Tibial nerve (tissue), 4 donors: ENCODE results near the gene FYB1. TPM values are rescaled to one million over a fixed set of nuclear protein-coding genes. Genes with fewer than 3 reads are reported as not detected.

Experiments used
- DNase-seq, 2 donors: peaks; one replicate each; pipeline ENCODE4 v3.0.0-alpha.2; 2019; ENCODE audit warnings: low spot score in 2 of 2
- H3K27ac ChIP-seq, 4 donors: fragments of 200-600 bp; sonication (generic) in 3 of 4; one replicate each; pipeline ENCODE4 v1.5.1; 2017 to 2019; ENCODE audit warnings: mild to moderate bottlenecking in 1 of 4
- H3K27me3 ChIP-seq, 2 donors: fragments of 200-600 bp; sonication (generic) in 1 of 2; one replicate each; pipeline versions ENCODE4 v1.5.1 to v1.6.0; 2017 to 2019
- H3K36me3 ChIP-seq, 3 donors: fragments of 200-600 bp; sonication (generic); one replicate each; pipeline ENCODE4 v1.5.1; 2018 to 2019
- H3K4me1 ChIP-seq, 4 donors: fragments of 200-600 bp; sonication (generic) in 3 of 4; one replicate each; pipeline ENCODE4 v1.5.1; 2017 to 2019
- H3K4me3 ChIP-seq, 4 donors: fragments of 200-600 bp; sonication (generic) in 3 of 4; one replicate each; pipeline ENCODE4 v1.5.1; 2017 to 2019; ENCODE audit warnings: mild to moderate bottlenecking in 1 of 4, moderate library complexity in 1 of 4
- H3K9me3 ChIP-seq, 4 donors: fragments of 200-600 bp; sonication (generic) in 3 of 4; one replicate each; pipeline ENCODE4 v1.5.1; 2017 to 2019
- CTCF ChIP-seq, 5 experiments: fragments of 200-600 bp in 3 of 5; fragments of 450-650 bp in 2 of 5; sonication (generic) in 3 of 5; IDR thresholded peaks; one replicate each; pipeline ENCODE4 v1.5.1; 2016 to 2019; ENCODE audit warnings: antibody characterized with exemption in 5 of 5, mild to moderate bottlenecking in 3 of 5, moderate library complexity in 2 of 5
- EP300 ChIP-seq, 2 donors: sonication (generic); formaldehyde crosslinking; IDR thresholded peaks; one replicate each; pipeline ENCODE4 v1.6.1; 2017; ENCODE audit warnings: antibody characterized with exemption in 2 of 2, mild to moderate bottlenecking in 1 of 2
- POLR2A ChIP-seq, 2 donors: fragments of 450-650 bp; IDR thresholded peaks; one replicate each; pipeline ENCODE4 v1.6.1; 2017; ENCODE audit warnings: antibody characterized with exemption in 2 of 2, mild to moderate bottlenecking in 2 of 2, moderate library complexity in 2 of 2
- WGBS, 2 donors: methylation state at CpG; one replicate each; pipeline ENCODE4 v1.1.5; 2018; 5-methylcytosine and 5-hydroxymethylcytosine counted together
- total RNA-seq, 4 donors: library from RNA; depleted of rRNA; stranded (reverse); fragments of >200 nt; gene quantifications; one replicate each; pipeline ENCODE4 v1.1.0, GENCODE V29; 2016

The FYB1 gene
- total RNA-seq, 4 donors from 2014 or later: 6.7 to 25.1 (median 16.3) TPM

GRCh38 chr5:39055768-39056398 lies 163.5 kb downstream of the FYB1 start:
- H3K27me3 ChIP-seq: no peaks in the 10 kb centered on the region
- no peak overlapping the region for H3K4me3 ChIP-seq
- DNase-seq: no peak
- peaks cover 0 to 33% (median 7%) of the 10 kb centered on the region in 4 donors for H3K4me1 ChIP-seq
- 72 to 76% methylated on average over 5 of the region's 5 CpGs for WGBS, 2 donors
- no peak for TF ChIP-seq EP300 (IDR thresholded peaks at IDR 0.05)
- no peak for TF ChIP-seq CTCF (IDR thresholded peaks at IDR 0.05)
- TF ChIP-seq POLR2A (IDR thresholded peaks at IDR 0.05): no peak
- peaks cover 0 to 3% (median 0%) of the 10 kb centered on the region in 3 donors for H3K36me3 ChIP-seq
- H3K27ac ChIP-seq: peak overlapping the region in 1 of 4 donors; percentile 0
- H3K9me3 ChIP-seq: no peaks in the 10 kb centered on the region

Other genes starting within 250 kb of the FYB1 start
- 10 to 100 TPM; 33.9 to 59.0 (median 44.3) TPM for gene RICTOR, start 145.2 kb downstream of the FYB1 start, total RNA-seq
- not detected for gene C9, start 144.9 kb upstream of the FYB1 start, total RNA-seq
- 100 to 1,000 TPM in 3 of 4 donors, 10 to 100 TPM in 1; 73.6 to 144 (median 115) TPM for gene DAB2, start 205.4 kb upstream of the FYB1 start, total RNA-seq